Neural cell (in vitro differentiated cells): Measurements from ENCODE around the gene ADIPOR2. TPM values are rescaled to one million over a fixed set of nuclear protein-coding genes. Genes with fewer than 3 reads are reported as not detected.

Experiments
- H2AFZ ChIP-seq: fragments of 200-600, 300-800 bp; sonication (generic), shearing (Covaris generic); 2 replicates; pipeline ENCODE4 v1.6.0; 2014; ENCODE audit warnings: low read depth, mild to moderate bottlenecking, antibody characterized with exemption, low read length, moderate library complexity
- H3F3A ChIP-seq: fragments of 200-600 bp; shearing (Covaris generic); 2 replicates; pipeline ENCODE4 v1.6.1; 2016; ENCODE audit warnings: mild to moderate bottlenecking, moderate library complexity, mixed read lengths, antibody characterized with exemption, low read length; ENCODE audit not compliant: insufficient read depth, poor library complexity, severe bottlenecking
- H3K27ac ChIP-seq: fragments of 200-600, 300-800 bp; sonication (generic), shearing (Covaris generic); 2 replicates; pipeline ENCODE4 v1.5.1; 2014; ENCODE audit warnings: mild to moderate bottlenecking, low read length, moderate library complexity
- H3K27me3 ChIP-seq: fragments of 300-800, 200-600 bp; sonication (generic), shearing (Covaris generic); 2 replicates; pipeline ENCODE4 v1.6.0; 2014; ENCODE audit warnings: mild to moderate bottlenecking, low read depth, low read length, moderate library complexity; ENCODE audit not compliant: insufficient read depth
- H3K36me3 ChIP-seq: fragments of 300-800, 200-600 bp; sonication (generic), shearing (Covaris generic); 2 replicates; pipeline ENCODE4 v1.5.1; 2014; ENCODE audit warnings: mild to moderate bottlenecking, antibody characterized with exemption, low read length, moderate library complexity; ENCODE audit not compliant: insufficient read depth
- H3K4me2 ChIP-seq: fragments of 300-800, 200-600 bp; sonication (generic), shearing (Covaris generic); 2 replicates; pipeline ENCODE4 v1.6.0; 2014; ENCODE audit warnings: mild to moderate bottlenecking, low read length
- H3K4me3 ChIP-seq: fragments of 300-800, 200-600 bp; sonication (generic), shearing (Covaris generic); 2 replicates; pipeline ENCODE4 v1.5.1; 2014; ENCODE audit warnings: mild to moderate bottlenecking, low read length, moderate library complexity
- H3K79me2 ChIP-seq: fragments of 200-600 bp; shearing (Covaris generic); replicated peaks from 2 replicates; pipeline ENCODE4 v1.6.0; 2014; ENCODE audit warnings: mild to moderate bottlenecking, low read length, moderate library complexity; ENCODE audit not compliant: insufficient read depth
- H3K9ac ChIP-seq: fragments of 300-800, 200-600 bp; sonication (generic), shearing (Covaris generic); 2 replicates; pipeline ENCODE4 v1.6.1; 2016; ENCODE audit warnings: mild to moderate bottlenecking, low read length, mixed read lengths
- H3K9me2 ChIP-seq: fragments of 200-600 bp; shearing (Covaris generic); 2 replicates; pipeline ENCODE4 v1.6.1; 2016; ENCODE audit warnings: mild to moderate bottlenecking, low read length, mixed read lengths; ENCODE audit not compliant: insufficient read depth
- H3K9me3 ChIP-seq: fragments of 200-600, 300-800 bp; sonication (generic), shearing (Covaris generic); 2 replicates; pipeline ENCODE4 v1.6.1; 2016; ENCODE audit warnings: mild to moderate bottlenecking, mixed run types, low read length, moderate library complexity, mixed read lengths
- H4K20me1 ChIP-seq: fragments of 200-600 bp; shearing (Covaris generic); 2 replicates; pipeline ENCODE4 v1.6.1; 2016; ENCODE audit warnings: mild to moderate bottlenecking, mixed run types; ENCODE audit not compliant: insufficient read depth
- EP300 ChIP-seq: fragments of 450-650 bp; conservative IDR thresholded peaks from 2 replicates; pipeline ENCODE4 v1.6.1; 2014; ENCODE audit warnings: antibody characterized with exemption, mild to moderate bottlenecking, moderate library complexity; ENCODE audit not compliant: poor library complexity, severe bottlenecking
- EZH2 ChIP-seq: fragments of 200-600, 300-800 bp; shearing (Covaris generic), sonication (generic); IDR thresholded peaks from 2 replicates; pipeline ENCODE4 v1.6.1; 2014; ENCODE audit warnings: antibody characterized with exemption, low read length, borderline replicate concordance, mild to moderate bottlenecking; ENCODE audit not compliant: insufficient read depth, poor library complexity, severe bottlenecking
- MXI1 ChIP-seq: fragments of 450-650 bp; conservative IDR thresholded peaks from 2 replicates; pipeline ENCODE4 v1.6.1; 2014; ENCODE audit warnings: antibody characterized with exemption, mild to moderate bottlenecking; ENCODE audit not compliant: poor library complexity, severe bottlenecking
- POLR2AphosphoS5 ChIP-seq: IDR thresholded peaks from 2 replicates; pipeline ENCODE4 v1.6.1; 2012
- RAD21 ChIP-seq: fragments of 450-650 bp; conservative IDR thresholded peaks from 2 replicates; pipeline ENCODE4 v1.6.1; 2014; ENCODE audit warnings: antibody characterized with exemption, mild to moderate bottlenecking, moderate library complexity
- SMC3 ChIP-seq: fragments of 450-650 bp; conservative IDR thresholded peaks from 2 replicates; pipeline ENCODE4 v1.6.1; 2014; ENCODE audit warnings: antibody characterized with exemption, mild to moderate bottlenecking, moderate library complexity; ENCODE audit not compliant: poor library complexity
- TAF1 ChIP-seq: IDR thresholded peaks from 2 replicates; pipeline ENCODE4 v1.6.1; 2012; ENCODE audit warnings: low read depth
- polyA plus RNA-seq: library from polyadenylated mRNA; depleted of rRNA; stranded (reverse); fragments of >200 nt; gene quantifications from 2 replicates; pipeline ENCODE4 v1.2.3, GENCODE V29; 2014
- TF ChIP-seq, protein P1 (sequence below): fragments of 450-650 bp; IDR thresholded peaks from 2 replicates; pipeline ENCODE4 v1.5.1; 2014; ENCODE audit warnings: antibody characterized with exemption, mild to moderate bottlenecking, moderate library complexity; ENCODE audit not compliant: poor library complexity, severe bottlenecking
- TF ChIP-seq, protein P2 (sequence below): IDR thresholded peaks from 2 replicates; pipeline ENCODE4 v1.6.1; 2012; ENCODE audit warnings: borderline replicate concordance

The ADIPOR2 gene
- polyA plus RNA-seq, 1 donor from 2014 or later: 18.5 TPM

- H3K36me3 ChIP-seq: no peaks in the 10 kb centered on the region
- no peaks in the 10 kb centered on the region for H3K9me2 ChIP-seq
- no peaks in the 10 kb centered on the region for H3K9me3 ChIP-seq
- no peaks in the 10 kb centered on the region for H4K20me1 ChIP-seq
- no peaks in the 10 kb centered on the region for H3F3A ChIP-seq
- H3K9ac ChIP-seq: no peak overlapping the region
- no peak overlapping the region for H3K27ac ChIP-seq
- no peak overlapping the region for H2AFZ ChIP-seq
- no peak overlapping the region for H3K4me2 ChIP-seq
- no peaks in the 10 kb centered on the region for H3K27me3 ChIP-seq
- no peak overlapping the region for H3K4me3 ChIP-seq
- TF ChIP-seq TAF1 (no peak), EZH2 (no peak), SMC3 (no peak), POLR2AphosphoS5 (no peak)
- TF ChIP-seq, protein P1, sequence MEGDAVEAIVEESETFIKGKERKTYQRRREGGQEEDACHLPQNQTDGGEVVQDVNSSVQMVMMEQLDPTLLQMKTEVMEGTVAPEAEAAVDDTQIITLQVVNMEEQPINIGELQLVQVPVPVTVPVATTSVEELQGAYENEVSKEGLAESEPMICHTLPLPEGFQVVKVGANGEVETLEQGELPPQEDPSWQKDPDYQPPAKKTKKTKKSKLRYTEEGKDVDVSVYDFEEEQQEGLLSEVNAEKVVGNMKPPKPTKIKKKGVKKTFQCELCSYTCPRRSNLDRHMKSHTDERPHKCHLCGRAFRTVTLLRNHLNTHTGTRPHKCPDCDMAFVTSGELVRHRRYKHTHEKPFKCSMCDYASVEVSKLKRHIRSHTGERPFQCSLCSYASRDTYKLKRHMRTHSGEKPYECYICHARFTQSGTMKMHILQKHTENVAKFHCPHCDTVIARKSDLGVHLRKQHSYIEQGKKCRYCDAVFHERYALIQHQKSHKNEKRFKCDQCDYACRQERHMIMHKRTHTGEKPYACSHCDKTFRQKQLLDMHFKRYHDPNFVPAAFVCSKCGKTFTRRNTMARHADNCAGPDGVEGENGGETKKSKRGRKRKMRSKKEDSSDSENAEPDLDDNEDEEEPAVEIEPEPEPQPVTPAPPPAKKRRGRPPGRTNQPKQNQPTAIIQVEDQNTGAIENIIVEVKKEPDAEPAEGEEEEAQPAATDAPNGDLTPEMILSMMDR: no peak
- TF ChIP-seq, protein P2, sequence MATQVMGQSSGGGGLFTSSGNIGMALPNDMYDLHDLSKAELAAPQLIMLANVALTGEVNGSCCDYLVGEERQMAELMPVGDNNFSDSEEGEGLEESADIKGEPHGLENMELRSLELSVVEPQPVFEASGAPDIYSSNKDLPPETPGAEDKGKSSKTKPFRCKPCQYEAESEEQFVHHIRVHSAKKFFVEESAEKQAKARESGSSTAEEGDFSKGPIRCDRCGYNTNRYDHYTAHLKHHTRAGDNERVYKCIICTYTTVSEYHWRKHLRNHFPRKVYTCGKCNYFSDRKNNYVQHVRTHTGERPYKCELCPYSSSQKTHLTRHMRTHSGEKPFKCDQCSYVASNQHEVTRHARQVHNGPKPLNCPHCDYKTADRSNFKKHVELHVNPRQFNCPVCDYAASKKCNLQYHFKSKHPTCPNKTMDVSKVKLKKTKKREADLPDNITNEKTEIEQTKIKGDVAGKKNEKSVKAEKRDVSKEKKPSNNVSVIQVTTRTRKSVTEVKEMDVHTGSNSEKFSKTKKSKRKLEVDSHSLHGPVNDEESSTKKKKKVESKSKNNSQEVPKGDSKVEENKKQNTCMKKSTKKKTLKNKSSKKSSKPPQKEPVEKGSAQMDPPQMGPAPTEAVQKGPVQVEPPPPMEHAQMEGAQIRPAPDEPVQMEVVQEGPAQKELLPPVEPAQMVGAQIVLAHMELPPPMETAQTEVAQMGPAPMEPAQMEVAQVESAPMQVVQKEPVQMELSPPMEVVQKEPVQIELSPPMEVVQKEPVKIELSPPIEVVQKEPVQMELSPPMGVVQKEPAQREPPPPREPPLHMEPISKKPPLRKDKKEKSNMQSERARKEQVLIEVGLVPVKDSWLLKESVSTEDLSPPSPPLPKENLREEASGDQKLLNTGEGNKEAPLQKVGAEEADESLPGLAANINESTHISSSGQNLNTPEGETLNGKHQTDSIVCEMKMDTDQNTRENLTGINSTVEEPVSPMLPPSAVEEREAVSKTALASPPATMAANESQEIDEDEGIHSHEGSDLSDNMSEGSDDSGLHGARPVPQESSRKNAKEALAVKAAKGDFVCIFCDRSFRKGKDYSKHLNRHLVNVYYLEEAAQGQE: no peak
- H3K79me2 ChIP-seq: no peaks in the 10 kb centered on the region
Measured at GRCh38 chr12:1787714-1788113, 96.8 kb downstream of the ADIPOR2 start.

DNA sequence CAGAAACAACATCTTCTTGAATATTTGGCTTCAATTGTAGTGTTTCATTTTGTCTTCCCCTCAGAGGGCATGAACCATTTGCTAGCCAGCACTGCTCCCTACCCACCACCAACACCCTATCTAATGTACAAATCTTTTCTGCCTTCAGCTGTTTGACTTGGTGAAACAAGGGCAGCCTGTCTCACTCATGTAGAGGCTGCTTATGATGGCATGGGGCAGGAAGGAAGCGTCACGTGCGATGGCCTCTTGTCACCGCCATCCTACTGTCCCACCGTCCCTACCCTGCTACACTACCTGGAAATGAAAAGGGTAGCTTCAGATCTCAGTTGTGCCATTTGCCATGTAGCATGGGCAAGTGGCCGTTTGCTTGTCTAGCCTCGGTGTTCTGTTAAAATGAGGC lies 99.6 kb downstream of the ADIPOR2 start:
- no peaks in the 10 kb centered on the region for H3K9me3 ChIP-seq
- H3K4me2 ChIP-seq: no peak overlapping the region
- H3K27ac ChIP-seq: no peak overlapping the region
- no peaks in the 10 kb centered on the region for H4K20me1 ChIP-seq
- H3K9ac ChIP-seq: no peak overlapping the region
- no peaks in the 10 kb centered on the region for H3K79me2 ChIP-seq
- TF ChIP-seq EP300 (no peak), MXI1 (no peak), SMC3 (no peak), RAD21 (no peak)
- TF ChIP-seq, protein P1: no peak
- H3K36me3 ChIP-seq: no peaks in the 10 kb centered on the region
- H3F3A ChIP-seq: no peaks in the 10 kb centered on the region
- no peaks in the 10 kb centered on the region for H3K9me2 ChIP-seq
- H3K4me3 ChIP-seq: no peak overlapping the region
- no peaks in the 10 kb centered on the region for H3K27me3 ChIP-seq
- H2AFZ ChIP-seq: no peak overlapping the region
